Chondrocyte (in vitro differentiated cells): ENCODE measurements around the gene INSYN2B. TPM values are rescaled to one million over a fixed set of nuclear protein-coding genes. Genes with fewer than 3 reads are reported as not detected.

Experiments
- DNase-seq: peaks from one replicate; pipeline ENCODE4 v3.0.0; 2021; ENCODE audit warnings: mixed read lengths, low spot score
- H3K27ac Mint-ChIP-seq: one replicate; pipeline ENCODE4 v1.8.0; 2021; ENCODE audit warnings: mild to moderate bottlenecking, moderate library complexity, mixed read lengths; ENCODE audit not compliant: unreplicated experiment
- H3K27me3 Mint-ChIP-seq: 2 replicates; pipeline ENCODE4 v1.8.0; 2021; ENCODE audit warnings: low read depth, mixed read lengths
- H3K36me3 Mint-ChIP-seq: 2 replicates; pipeline ENCODE4 v1.8.0; 2021; ENCODE audit warnings: low read depth, mixed read lengths
- H3K4me1 Mint-ChIP-seq: 2 replicates; pipeline ENCODE4 v1.8.0; 2021; ENCODE audit warnings: low read depth, mild to moderate bottlenecking, mixed read lengths
- H3K4me3 Mint-ChIP-seq: one replicate; pipeline ENCODE4 v1.8.0; 2021; ENCODE audit warnings: mild to moderate bottlenecking, moderate library complexity, mixed read lengths; ENCODE audit not compliant: unreplicated experiment
- H3K9me3 Mint-ChIP-seq: 2 replicates; pipeline ENCODE4 v1.8.0; 2021; ENCODE audit warnings: low read depth, mixed read lengths
- CTCF ChIP-seq: fragments of 200-600 bp; sonication (generic); IDR thresholded peaks from 2 replicates; pipeline ENCODE4 v1.5.0; 2021; ENCODE audit warnings: antibody characterized with exemption, mild to moderate bottlenecking, moderate library complexity
- microRNA-seq: library from miRNA; unstranded; fragments of <30 nt; microRNA quantifications from one replicate; pipeline ENCODE4 v1.2.0, GENCODE V29; 2020; ENCODE audit warnings: borderline number of aligned reads
- total RNA-seq: library from RNA; stranded (reverse); gene quantifications from 3 replicates; pipeline ENCODE4 v1.2.1, GENCODE V29; 2021

Gene INSYN2B
- total RNA-seq, 1 donor from 2014 or later, result 0.12 TPM

- Mint-ChIP-seq H3K4me1 (no peaks in the 10 kb centered on the region), H3K27ac (no peak overlapping the region), H3K4me3 (no peak overlapping the region), H3K27me3 (no peaks in the 10 kb centered on the region), H3K9me3 (peaks cover 9% of the 10 kb centered on the region), H3K36me3 (peaks cover 3% of the 10 kb centered on the region)
- TF ChIP-seq CTCF, result peak; percentile 36
- DNase-seq, result no peak
These were observed 153.7 kb downstream of the INSYN2B start for GRCh38 chr5:169826618-169827017.

GRCh38 chr5:169817031-169817430, 163.3 kb downstream of the INSYN2B start:
- Mint-ChIP-seq H3K36me3 (peaks cover 3% of the 10 kb centered on the region), H3K27ac (no peak overlapping the region)

GRCh38 chr5:169814522-169814921, 165.8 kb downstream of the INSYN2B start:
- TF ChIP-seq CTCF, result no peak
- DNase-seq, result no peak
- Mint-ChIP-seq H3K4me1 (peaks cover 4% of the 10 kb centered on the region), H3K27ac (no peak overlapping the region), H3K4me3 (no peak overlapping the region), H3K9me3 (peaks cover 4% of the 10 kb centered on the region), H3K36me3 (no peaks in the 10 kb centered on the region), H3K27me3 (peaks cover 1% of the 10 kb centered on the region)

More at GRCh38 chr5:169817031-169817430, 163.3 kb downstream of the INSYN2B start:
- Mint-ChIP-seq H3K4me1 (peaks cover 4% of the 10 kb centered on the region), H3K27me3 (no peaks in the 10 kb centered on the region), H3K4me3 (no peak overlapping the region), H3K9me3 (peaks cover 8% of the 10 kb centered on the region)
- no peak for DNase-seq
- TF ChIP-seq CTCF, result no peak

Small RNAs within 50 kb of the gene (microRNA-seq; reads per million reads assigned to microRNA genes)
- gene MIR378E, result not detected

Other genes with a start within 250 kb of the INSYN2B start
- gene FOXI1, start 125.4 kb upstream of the INSYN2B start, total RNA-seq, result not detected in 3 replicates